Measurements from ENCODE around the gene TAF6L. TPM values are rescaled to one million over a fixed set of nuclear protein-coding genes. Genes with fewer than 3 reads are reported as not detected.

Gene TAF6L
- total and polyA plus RNA-seq, 9 of the 15 experiments (the other 6 are each of a cell fraction or from before 2014, with no cell fraction given), result 0.04 to 45.5 (median 20.8) TPM

DNA sequence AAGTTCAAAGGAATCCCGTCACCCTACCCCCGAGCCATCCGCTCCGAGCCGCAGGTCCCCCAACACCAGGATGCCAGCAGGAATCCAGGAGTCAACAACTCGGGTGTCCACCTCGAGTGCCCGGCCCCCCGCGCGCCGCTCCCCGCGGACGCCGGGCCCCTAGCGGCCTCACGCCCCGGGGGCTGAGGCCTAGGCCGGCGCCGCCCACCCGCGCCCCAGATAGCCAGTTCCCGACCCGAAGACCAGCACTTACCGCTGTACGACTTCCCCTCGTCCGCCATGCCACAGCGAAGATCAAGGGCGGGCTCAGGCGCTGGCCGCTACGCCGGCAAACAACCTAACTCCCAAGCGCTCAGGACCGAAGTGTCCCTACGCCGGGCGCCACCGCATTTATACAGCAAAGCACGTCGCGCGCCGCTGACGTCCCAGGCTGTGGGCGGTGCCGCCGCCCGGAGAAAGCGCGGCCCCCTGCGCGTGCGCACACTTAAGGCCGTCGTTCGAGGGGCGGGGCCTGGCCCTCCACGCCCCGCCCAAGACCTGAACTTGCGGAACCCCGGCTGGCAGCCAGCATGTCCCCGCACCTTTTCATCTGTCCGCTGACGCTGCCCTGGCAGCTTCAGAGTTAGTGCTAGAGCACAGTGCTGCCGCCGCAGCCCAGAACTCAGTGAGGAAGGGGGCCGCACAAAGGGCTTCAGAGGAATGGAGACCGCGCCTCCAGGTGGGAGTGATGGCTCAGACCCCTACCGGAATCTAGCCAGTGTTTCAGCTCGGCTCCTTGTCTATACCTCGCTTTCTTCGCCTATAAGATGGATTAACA lies 34.1 kb downstream of the TAF6L start, which contains the start of gene NXF1 (continued):
- TF ChIP-seq, protein P1, sequence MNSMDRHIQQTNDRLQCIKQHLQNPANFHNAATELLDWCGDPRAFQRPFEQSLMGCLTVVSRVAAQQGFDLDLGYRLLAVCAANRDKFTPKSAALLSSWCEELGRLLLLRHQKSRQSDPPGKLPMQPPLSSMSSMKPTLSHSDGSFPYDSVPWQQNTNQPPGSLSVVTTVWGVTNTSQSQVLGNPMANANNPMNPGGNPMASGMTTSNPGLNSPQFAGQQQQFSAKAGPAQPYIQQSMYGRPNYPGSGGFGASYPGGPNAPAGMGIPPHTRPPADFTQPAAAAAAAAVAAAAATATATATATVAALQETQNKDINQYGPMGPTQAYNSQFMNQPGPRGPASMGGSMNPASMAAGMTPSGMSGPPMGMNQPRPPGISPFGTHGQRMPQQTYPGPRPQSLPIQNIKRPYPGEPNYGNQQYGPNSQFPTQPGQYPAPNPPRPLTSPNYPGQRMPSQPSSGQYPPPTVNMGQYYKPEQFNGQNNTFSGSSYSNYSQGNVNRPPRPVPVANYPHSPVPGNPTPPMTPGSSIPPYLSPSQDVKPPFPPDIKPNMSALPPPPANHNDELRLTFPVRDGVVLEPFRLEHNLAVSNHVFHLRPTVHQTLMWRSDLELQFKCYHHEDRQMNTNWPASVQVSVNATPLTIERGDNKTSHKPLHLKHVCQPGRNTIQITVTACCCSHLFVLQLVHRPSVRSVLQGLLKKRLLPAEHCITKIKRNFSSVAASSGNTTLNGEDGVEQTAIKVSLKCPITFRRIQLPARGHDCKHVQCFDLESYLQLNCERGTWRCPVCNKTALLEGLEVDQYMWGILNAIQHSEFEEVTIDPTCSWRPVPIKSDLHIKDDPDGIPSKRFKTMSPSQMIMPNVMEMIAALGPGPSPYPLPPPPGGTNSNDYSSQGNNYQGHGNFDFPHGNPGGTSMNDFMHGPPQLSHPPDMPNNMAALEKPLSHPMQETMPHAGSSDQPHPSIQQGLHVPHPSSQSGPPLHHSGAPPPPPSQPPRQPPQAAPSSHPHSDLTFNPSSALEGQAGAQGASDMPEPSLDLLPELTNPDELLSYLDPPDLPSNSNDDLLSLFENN (IDR thresholded peaks at IDR 0.05; ENCODE audit: low read depth in 2 of 2, low read length in 2 of 2), result peak in 1 of 2 experiments; percentile 91; a peak in 2 of 4 replicates
- peak; percentile 81 for TF ChIP-seq HNRNPLL (IDR thresholded peaks at IDR 0.05; ENCODE audit: low read depth, low read length, poor library complexity, severe bottlenecking)
- peak; percentile 100 for TF ChIP-seq PHF8 (IDR thresholded peaks at IDR 0.05; ENCODE audit: borderline replicate concordance, low read length)
- TF ChIP-seq PRPF4 (IDR thresholded peaks at IDR 0.05; ENCODE audit: insufficient read depth, low read depth, low read length, poor library complexity, severe bottlenecking), result peak; percentile 99
- TF ChIP-seq FOXK1 (CRISPR knock-in tag; IDR thresholded peaks at IDR 0.05; ENCODE audit: borderline replicate concordance), result peak; percentile 93
- no peak for TF ChIP-seq KDM1A (IDR thresholded peaks at IDR 0.05)
- TF ChIP-seq, protein P2, sequence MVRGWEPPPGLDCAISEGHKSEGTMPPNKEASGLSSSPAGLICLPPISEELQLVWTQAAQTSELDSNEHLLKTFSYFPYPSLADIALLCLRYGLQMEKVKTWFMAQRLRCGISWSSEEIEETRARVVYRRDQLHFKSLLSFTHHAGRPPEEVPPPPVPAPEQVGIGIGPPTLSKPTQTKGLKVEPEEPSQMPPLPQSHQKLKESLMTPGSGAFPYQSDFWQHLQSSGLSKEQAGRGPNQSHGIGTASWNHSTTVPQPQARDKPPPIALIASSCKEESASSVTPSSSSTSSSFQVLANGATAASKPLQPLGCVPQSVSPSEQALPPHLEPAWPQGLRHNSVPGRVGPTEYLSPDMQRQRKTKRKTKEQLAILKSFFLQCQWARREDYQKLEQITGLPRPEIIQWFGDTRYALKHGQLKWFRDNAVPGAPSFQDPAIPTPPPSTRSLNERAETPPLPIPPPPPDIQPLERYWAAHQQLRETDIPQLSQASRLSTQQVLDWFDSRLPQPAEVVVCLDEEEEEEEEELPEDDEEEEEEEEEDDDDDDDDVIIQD (CRISPR knock-in tag; IDR thresholded peaks at IDR 0.05), result no peak
- TF ChIP-seq NFIC (IDR thresholded peaks at IDR 0.05), result peak; percentile 77
- no peak for TF ChIP-seq ZNF212 (CRISPR knock-in tag; IDR thresholded peaks at IDR 0.05)
- no peak for TF ChIP-seq ZNF3 (CRISPR knock-in tag; IDR thresholded peaks at IDR 0.05)
- TF ChIP-seq, protein P3, sequence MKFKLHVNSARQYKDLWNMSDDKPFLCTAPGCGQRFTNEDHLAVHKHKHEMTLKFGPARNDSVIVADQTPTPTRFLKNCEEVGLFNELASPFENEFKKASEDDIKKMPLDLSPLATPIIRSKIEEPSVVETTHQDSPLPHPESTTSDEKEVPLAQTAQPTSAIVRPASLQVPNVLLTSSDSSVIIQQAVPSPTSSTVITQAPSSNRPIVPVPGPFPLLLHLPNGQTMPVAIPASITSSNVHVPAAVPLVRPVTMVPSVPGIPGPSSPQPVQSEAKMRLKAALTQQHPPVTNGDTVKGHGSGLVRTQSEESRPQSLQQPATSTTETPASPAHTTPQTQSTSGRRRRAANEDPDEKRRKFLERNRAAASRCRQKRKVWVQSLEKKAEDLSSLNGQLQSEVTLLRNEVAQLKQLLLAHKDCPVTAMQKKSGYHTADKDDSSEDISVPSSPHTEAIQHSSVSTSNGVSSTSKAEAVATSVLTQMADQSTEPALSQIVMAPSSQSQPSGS (CRISPR knock-in tag; IDR thresholded peaks at IDR 0.05), result no peak
- no peak for TF ChIP-seq FOXA1 (IDR thresholded peaks at IDR 0.05; ENCODE audit: borderline replicate concordance)
- TF ChIP-seq ZNF274 (IDR thresholded peaks at IDR 0.05; ENCODE audit: borderline replicate concordance, low read depth, low read length), result no peak; the same call in 1 of the 2 replicates
- TF ChIP-seq, protein P4, sequence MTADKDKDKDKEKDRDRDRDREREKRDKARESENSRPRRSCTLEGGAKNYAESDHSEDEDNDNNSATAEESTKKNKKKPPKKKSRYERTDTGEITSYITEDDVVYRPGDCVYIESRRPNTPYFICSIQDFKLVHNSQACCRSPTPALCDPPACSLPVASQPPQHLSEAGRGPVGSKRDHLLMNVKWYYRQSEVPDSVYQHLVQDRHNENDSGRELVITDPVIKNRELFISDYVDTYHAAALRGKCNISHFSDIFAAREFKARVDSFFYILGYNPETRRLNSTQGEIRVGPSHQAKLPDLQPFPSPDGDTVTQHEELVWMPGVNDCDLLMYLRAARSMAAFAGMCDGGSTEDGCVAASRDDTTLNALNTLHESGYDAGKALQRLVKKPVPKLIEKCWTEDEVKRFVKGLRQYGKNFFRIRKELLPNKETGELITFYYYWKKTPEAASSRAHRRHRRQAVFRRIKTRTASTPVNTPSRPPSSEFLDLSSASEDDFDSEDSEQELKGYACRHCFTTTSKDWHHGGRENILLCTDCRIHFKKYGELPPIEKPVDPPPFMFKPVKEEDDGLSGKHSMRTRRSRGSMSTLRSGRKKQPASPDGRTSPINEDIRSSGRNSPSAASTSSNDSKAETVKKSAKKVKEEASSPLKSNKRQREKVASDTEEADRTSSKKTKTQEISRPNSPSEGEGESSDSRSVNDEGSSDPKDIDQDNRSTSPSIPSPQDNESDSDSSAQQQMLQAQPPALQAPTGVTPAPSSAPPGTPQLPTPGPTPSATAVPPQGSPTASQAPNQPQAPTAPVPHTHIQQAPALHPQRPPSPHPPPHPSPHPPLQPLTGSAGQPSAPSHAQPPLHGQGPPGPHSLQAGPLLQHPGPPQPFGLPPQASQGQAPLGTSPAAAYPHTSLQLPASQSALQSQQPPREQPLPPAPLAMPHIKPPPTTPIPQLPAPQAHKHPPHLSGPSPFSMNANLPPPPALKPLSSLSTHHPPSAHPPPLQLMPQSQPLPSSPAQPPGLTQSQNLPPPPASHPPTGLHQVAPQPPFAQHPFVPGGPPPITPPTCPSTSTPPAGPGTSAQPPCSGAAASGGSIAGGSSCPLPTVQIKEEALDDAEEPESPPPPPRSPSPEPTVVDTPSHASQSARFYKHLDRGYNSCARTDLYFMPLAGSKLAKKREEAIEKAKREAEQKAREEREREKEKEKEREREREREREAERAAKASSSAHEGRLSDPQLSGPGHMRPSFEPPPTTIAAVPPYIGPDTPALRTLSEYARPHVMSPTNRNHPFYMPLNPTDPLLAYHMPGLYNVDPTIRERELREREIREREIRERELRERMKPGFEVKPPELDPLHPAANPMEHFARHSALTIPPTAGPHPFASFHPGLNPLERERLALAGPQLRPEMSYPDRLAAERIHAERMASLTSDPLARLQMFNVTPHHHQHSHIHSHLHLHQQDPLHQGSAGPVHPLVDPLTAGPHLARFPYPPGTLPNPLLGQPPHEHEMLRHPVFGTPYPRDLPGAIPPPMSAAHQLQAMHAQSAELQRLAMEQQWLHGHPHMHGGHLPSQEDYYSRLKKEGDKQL (CRISPR knock-in tag; IDR thresholded peaks at IDR 0.05; ENCODE audit: borderline replicate concordance), result peak; percentile 86; the same call in 1 of the 2 replicates
